KG1 (cell line): ENCODE measurements around the gene TANK.
"Not testable (repeated sequence)": the region's sequence is repeated elsewhere in the genome, so short reads cannot be mapped to it uniquely, and the experiment has no call there.

Experiments
- DNase-seq: peaks from one replicate; lab custom pipeline; 2025; lab: John Stamatoyannopoulos, UW

Gene TANK

GRCh38 chr2:161170377-161170776 lies 10.1 kb downstream of the TANK start:
- no peak for DNase-seq

GRCh38 chr2:161170958-161171932 lies 11.0 kb downstream of the TANK start:
- no peak for DNase-seq

- DNase-seq: no peak
Observed at GRCh38 chr2:161172901-161173540, 12.8 kb downstream of the TANK start.

GRCh38 chr2:161173541-161174194 lies 13.4 kb downstream of the TANK start:
- no peak for DNase-seq

GRCh38 chr2:161177969-161178368 lies 17.7 kb downstream of the TANK start:
- no peak for DNase-seq

GRCh38 chr2:161178756-161179155 lies 18.5 kb downstream of the TANK start:
- no peak for DNase-seq

- no peak for DNase-seq
Observed at GRCh38 chr2:161190050-161190449, 29.8 kb downstream of the TANK start.

- not testable (repeated sequence) for DNase-seq
Observed at GRCh38 chr2:161195602-161196001, 35.4 kb downstream of the TANK start.

GRCh38 chr2:161199912-161200701 lies 39.9 kb downstream of the TANK start:
- no peak for DNase-seq

GRCh38 chr2:161204846-161205245 lies 44.6 kb downstream of the TANK start:
- no peak for DNase-seq

GRCh38 chr2:161206471-161207032 lies 46.3 kb downstream of the TANK start:
- DNase-seq: no peak

- no peak for DNase-seq
Observed at GRCh38 chr2:161207941-161208340, 47.7 kb downstream of the TANK start.

- no peak for DNase-seq
Observed at GRCh38 chr2:161208527-161209139, 48.4 kb downstream of the TANK start.

GRCh38 chr2:161209902-161210301 lies 49.7 kb downstream of the TANK start:
- no peak for DNase-seq

- DNase-seq: no peak
Observed at GRCh38 chr2:161217597-161218185, 57.5 kb downstream of the TANK start.

- DNase-seq: no peak
Observed at GRCh38 chr2:161219211-161219610, 59.0 kb downstream of the TANK start.

GRCh38 chr2:161223139-161223732 lies 63.0 kb downstream of the TANK start:
- peak; percentile 26 for DNase-seq

GRCh38 chr2:161228511-161229240 lies 68.4 kb downstream of the TANK start:
- DNase-seq: no peak

GRCh38 chr2:161230959-161231358 lies 70.7 kb downstream of the TANK start:
- DNase-seq: no peak

GRCh38 chr2:161232571-161232970 lies 72.3 kb downstream of the TANK start:
- DNase-seq: no peak
